Endothelial cell of umbilical vein (primary cell): ENCODE results near the gene ANKEF1. TPM values are rescaled to one million over a fixed set of nuclear protein-coding genes. Genes with fewer than 3 reads are reported as not detected.

ENCODE experiments used
- BruUV-seq: library from RNA; stranded (reverse); fragments of 400-500 nt; replicated peaks from 2 replicates; lab custom pipeline; 2021; lab: Mats Ljungman, UMichigan
- CTCF ChIA-PET: fragments of 300-600, 350-600 bp; sonication (Branson Sonifier 250); formaldehyde crosslinking; loops from one replicate; lab custom pipeline; 2021; ENCODE audit warnings: antibody characterized with exemption, inconsistent platforms; lab: Charles Lee
- POLR2A ChIA-PET: fragments of 300-600, 350-600 bp; sonication (Branson Sonifier 250); formaldehyde crosslinking; loops from one replicate; lab custom pipeline; 2021; ENCODE audit warnings: antibody characterized with exemption, inconsistent platforms; lab: Charles Lee
- DNase-seq: peaks from one replicate; pipeline ENCODE4 v3.0.0-alpha.2; 2011; ENCODE audit warnings: low read depth, low spot score
- FAIRE-seq: peaks from 2 replicates; lab custom pipeline; 2011; peaks lifted over from hg19 to GRCh38; lab: Jason Lieb, UNC
- H2AFZ ChIP-seq: 2 replicates; pipeline ENCODE4 v1.6.0; 2012; ENCODE audit warnings: low read depth, low read length, control low read depth, inconsistent platforms
- H3K27ac ChIP-seq: 2 replicates; pipeline ENCODE4 v1.5.1; 2011; ENCODE audit warnings: low read depth, mild to moderate bottlenecking, control low read depth, low read length, moderate library complexity; ENCODE audit not compliant: insufficient read depth
- H3K27me3 ChIP-seq, 2 experiments: 2 replicates each; pipeline versions ENCODE4 v1.6.0 to v1.6.1; 2011; ENCODE audit warnings: low read length in 2 of 2, mixed read lengths in 1 of 2; ENCODE audit not compliant: control insufficient read depth in 2 of 2, insufficient read depth in 2 of 2
- H3K36me3 ChIP-seq, 2 experiments: 2 replicates in 1 of 2; 3 replicates in 1 of 2; pipeline ENCODE4 v1.5.1; 2011; ENCODE audit warnings: low read length in 2 of 2, mild to moderate bottlenecking in 1 of 2, moderate library complexity in 1 of 2; ENCODE audit not compliant: control insufficient read depth in 2 of 2, insufficient read depth in 2 of 2; ENCODE audit errors: extremely low read depth in 1 of 2
- H3K4me1 ChIP-seq: 3 replicates; pipeline ENCODE4 v1.5.1; 2011; ENCODE audit warnings: mild to moderate bottlenecking, low read length; ENCODE audit not compliant: control insufficient read depth, insufficient read depth; ENCODE audit errors: extremely low read depth
- H3K4me2 ChIP-seq: 2 replicates; pipeline ENCODE4 v1.6.1; 2011; ENCODE audit warnings: low read length, control low read depth, mixed read lengths; ENCODE audit not compliant: insufficient read depth
- H3K4me3 ChIP-seq, 3 experiments: fragments of 200-600 bp in 1 of 3; sonication (generic), shearing (Covaris generic) in 1 of 3; replicated peaks in 1 of 3; 2 replicates each; pipeline ENCODE4 v1.5.1; 2011 to 2016; ENCODE audit warnings: control low read depth in 3 of 3, low read length in 3 of 3, mild to moderate bottlenecking in 2 of 3, inconsistent platforms in 1 of 3, low read depth in 1 of 3, moderate library complexity in 1 of 3; ENCODE audit not compliant: insufficient read depth in 1 of 3
- H3K79me2 ChIP-seq: 2 replicates; pipeline ENCODE4 v1.6.0; 2012; ENCODE audit warnings: low read length, inconsistent platforms; ENCODE audit not compliant: control insufficient read depth, insufficient read depth
- H3K9ac ChIP-seq: replicated peaks from 2 replicates; pipeline ENCODE3; 2011; ENCODE audit warnings: low read length, control low read depth; ENCODE audit not compliant: insufficient read depth; ENCODE audit errors: extremely low read depth
- H3K9me1 ChIP-seq: replicated peaks from 3 replicates; pipeline ENCODE4 v1.6.0; 2011; ENCODE audit warnings: mild to moderate bottlenecking, low read length; ENCODE audit not compliant: control insufficient read depth, insufficient read depth; ENCODE audit errors: extremely low read depth
- H3K9me3 ChIP-seq: replicated peaks from 2 replicates; pipeline ENCODE4 v1.5.1; 2012; ENCODE audit warnings: low read length, inconsistent platforms; ENCODE audit not compliant: control insufficient read depth, insufficient read depth
- H4K20me1 ChIP-seq: replicated peaks from 2 replicates; pipeline ENCODE3; 2011; ENCODE audit warnings: mild to moderate bottlenecking, low read length; ENCODE audit not compliant: control insufficient read depth, insufficient read depth; ENCODE audit errors: extremely low read depth
- CTCF ChIP-seq, 2 donors: IDR thresholded peaks; 1 replicate in 1 of 2; 2 replicates in 1 of 2; pipeline ENCODE4 v1.5.1; 2011; ENCODE audit warnings: low read length in 2 of 2, mild to moderate bottlenecking in 2 of 2, moderate library complexity in 2 of 2, control low read depth in 1 of 2, inconsistent platforms in 1 of 2, low read depth in 1 of 2; ENCODE audit not compliant: insufficient read depth in 1 of 2; ENCODE audit errors: extremely low read depth in 1 of 2
- EZH2 ChIP-seq: IDR thresholded peaks from 2 replicates; pipeline ENCODE4 v1.6.1; 2012; ENCODE audit warnings: borderline replicate concordance, low read depth, mild to moderate bottlenecking, moderate library complexity, low read length, inconsistent platforms; ENCODE audit not compliant: severe bottlenecking
- FOS ChIP-seq: IDR thresholded peaks from 2 replicates; pipeline ENCODE4 v1.6.1; 2011; ENCODE audit warnings: mild to moderate bottlenecking, low read length, moderate library complexity, borderline replicate concordance; ENCODE audit not compliant: insufficient read depth
- GATA2 ChIP-seq: IDR thresholded peaks from 2 replicates; pipeline ENCODE4 v1.7.0; 2011; ENCODE audit warnings: low read depth, mild to moderate bottlenecking, moderate library complexity, mixed read lengths, low read length; ENCODE audit not compliant: insufficient read length, insufficient read depth
- JUN ChIP-seq: IDR thresholded peaks from 2 replicates; pipeline ENCODE4 v1.6.1; 2011; ENCODE audit warnings: borderline replicate concordance, low read depth; ENCODE audit not compliant: insufficient read length, insufficient read depth
- MAX ChIP-seq: IDR thresholded peaks from 2 replicates; pipeline ENCODE4 v1.6.1; 2011; ENCODE audit not compliant: insufficient read depth, insufficient read length
- MYC ChIP-seq: IDR thresholded peaks from one replicate; pipeline ENCODE4 v1.6.1; 2011; ENCODE audit warnings: mild to moderate bottlenecking, low read depth, low read length
- POLR2A ChIP-seq: IDR thresholded peaks from 2 replicates; pipeline ENCODE4 v1.6.1; 2012; ENCODE audit warnings: low read depth, mild to moderate bottlenecking, control low read depth, low read length
- POLR2AphosphoS5 ChIP-seq: IDR thresholded peaks from 2 replicates; pipeline ENCODE4 v1.6.1; 2012; ENCODE audit warnings: low read depth, mild to moderate bottlenecking, control low read depth, low read length, moderate library complexity; ENCODE audit not compliant: insufficient read depth
- dilution Hi-C: fragments of 300-500 bp; cut with MboI; formaldehyde crosslinking; loops from one replicate; pipeline ENCODE4 v1.15.0; 2019; ENCODE audit warnings: low sequenced_read_pairs; ENCODE audit not compliant: extremely low pct_ligation_motif_present
- intact Hi-C: fragments of 100-400 bp; cut with micrococcal nuclease; formaldehyde crosslinking; loops from one replicate; pipeline ENCODE4 v1.10.0; 2022
- polyA plus RNA-seq, 4 experiments: library from polyadenylated mRNA; depleted of rRNA in 3 of 4; stranded (reverse) in 3 of 4; unstranded in 1 of 4; fragments of >200 nt; gene quantifications; 2 replicates each; pipeline versions ENCODE4 v1.2.1 to v1.2.3, GENCODE V29; 2011 to 2012; ENCODE audit warnings: missing spikeins in 1 of 4
- total RNA-seq: library from RNA; stranded (reverse); gene quantifications from 2 replicates; pipeline ENCODE4 v1.2.3, GENCODE V29; 2021

ANKEF1 gene
- total and polyA plus RNA-seq, 2 donors (not counting 3 experiments of a cell fraction or from before 2014, with no cell fraction given), result 0.58 to 2.4 TPM

GRCh38 chr20:9994676-9995075, 40.1 kb upstream of the ANKEF1 start:
- H3K27me3 ChIP-seq, result no peaks in the 10 kb centered on the region
- no peaks in the 10 kb centered on the region for H3K79me2 ChIP-seq
- DNase-seq (no peak), FAIRE-seq (no peak)
- ChIA-PET CTCF (no interaction called here), POLR2A (no interaction called here)
- H2AFZ ChIP-seq, result no peak overlapping the region
- no peaks in the 10 kb centered on the region for H3K36me3 ChIP-seq
- H3K9me3 ChIP-seq, result no peaks in the 10 kb centered on the region
- no peak overlapping the region for H3K4me3 ChIP-seq
- no TSS peak for BruUV-seq
- no peak overlapping the region for H3K4me2 ChIP-seq
- no peaks in the 10 kb centered on the region for H3K9me1 ChIP-seq
- intact Hi-C loops, result no loop called here
- TF ChIP-seq GATA2 (no peak), EZH2 (no peak), JUN (no peak), CTCF (IDR thresholded peaks at IDR 0.05; ENCODE audit: extremely low read depth in 1 of 2, insufficient read depth in 1 of 2, low read depth in 1 of 2, low read length in 2 of 2) (no peak), FOS (no peak), MYC (no peak), POLR2A (no peak), MAX (no peak), POLR2AphosphoS5 (no peak)
- H3K9ac ChIP-seq, result no peak overlapping the region
- no peaks in the 10 kb centered on the region for H4K20me1 ChIP-seq
- no peaks in the 10 kb centered on the region for H3K4me1 ChIP-seq
- dilution Hi-C loops, result no loop called here
- H3K27ac ChIP-seq, result no peak overlapping the region
